VCaP (cell line): ENCODE results near the gene BICRA.

ENCODE experiments used
- H3K27ac ChIP-seq: fragments of 450-650 bp; 2 replicates; pipeline ENCODE4 v1.5.1; 2017
- CTCF ChIP-seq: fragments of 450-650 bp; conservative IDR thresholded peaks from 2 replicates; pipeline ENCODE4 v1.5.1; 2017; ENCODE audit warnings: mild to moderate bottlenecking, moderate library complexity

Gene BICRA

GRCh38 chr19:47673426-47673825, 64.5 kb downstream of the BICRA start:
- no peak for TF ChIP-seq CTCF
- no peak overlapping the region for H3K27ac ChIP-seq

GRCh38 chr19:47674548-47674947, 65.6 kb downstream of the BICRA start:
- no peak overlapping the region for H3K27ac ChIP-seq
- TF ChIP-seq CTCF, result no peak

GRCh38 chr19:47675271-47675670, 66.3 kb downstream of the BICRA start:
- TF ChIP-seq CTCF, result no peak
- H3K27ac ChIP-seq, result no peak overlapping the region

GRCh38 chr19:47675859-47676258, 66.9 kb downstream of the BICRA start:
- TF ChIP-seq CTCF, result no peak
- no peak overlapping the region for H3K27ac ChIP-seq

GRCh38 chr19:47676811-47677210, 67.9 kb downstream of the BICRA start:
- no peak overlapping the region for H3K27ac ChIP-seq
- no peak for TF ChIP-seq CTCF

GRCh38 chr19:47679251-47679900, 70.4 kb downstream of the BICRA start:
- TF ChIP-seq CTCF, result no peak
- no peak overlapping the region for H3K27ac ChIP-seq

- no peak for TF ChIP-seq CTCF
- no peak overlapping the region for H3K27ac ChIP-seq
Measured at GRCh38 chr19:47679922-47680857, 71.3 kb downstream of the BICRA start.
